Keratinocyte (primary cell): ENCODE data around the gene MPO.

Source experiments
- EZH2 ChIP-seq: IDR thresholded peaks from one replicate; pipeline ENCODE4 v1.6.1; 2012; ENCODE audit warnings: inconsistent platforms, mild to moderate bottlenecking, low read length, moderate library complexity
- TF ChIP-seq, protein P1 (sequence below), 3 experiments: IDR thresholded peaks in 1 of 3; conservative IDR thresholded peaks in 1 of 3; optimal IDR thresholded peaks in 1 of 3; 2 replicates in 2 of 3; 3 replicates in 1 of 3; pipeline versions ENCODE3 to v1.5.1; 2011; ENCODE audit warnings: low read length in 3 of 3, mild to moderate bottlenecking in 3 of 3, moderate library complexity in 2 of 3, control low read depth in 1 of 3, inconsistent platforms in 1 of 3; ENCODE audit not compliant: insufficient read depth in 2 of 3; ENCODE audit errors: extremely low read depth in 1 of 3

DNA sequence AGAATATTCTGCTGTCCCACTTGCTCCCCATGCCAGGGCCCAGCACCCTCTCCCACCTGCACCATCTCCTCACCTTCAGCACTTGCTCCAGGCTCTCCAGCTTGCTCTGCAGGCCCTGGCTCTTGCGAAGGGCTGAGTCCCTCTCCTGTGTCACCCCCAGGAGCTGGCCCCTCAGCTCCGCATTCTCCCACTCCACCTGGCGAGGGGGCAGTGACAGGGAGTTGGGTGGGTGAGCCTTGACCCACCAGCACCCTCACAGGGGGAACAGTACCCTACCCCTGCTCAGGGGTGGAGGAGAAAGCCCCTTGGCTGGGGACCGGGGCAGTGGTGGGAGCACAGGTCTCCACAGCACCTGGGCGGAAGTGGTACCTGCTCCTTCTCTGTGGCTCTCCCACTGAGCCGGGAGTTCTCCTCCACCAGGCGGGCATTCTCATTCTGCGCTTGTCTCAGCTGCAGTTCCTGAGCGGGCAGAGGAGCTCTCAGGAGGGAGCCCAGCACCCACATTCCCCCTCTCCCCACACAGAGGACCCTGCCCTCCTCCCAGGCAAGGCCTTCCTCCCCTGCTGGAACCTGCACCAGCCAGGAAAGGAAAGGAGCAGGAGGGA is 41.9 kb upstream of the MPO start:
- TF ChIP-seq, protein P1, sequence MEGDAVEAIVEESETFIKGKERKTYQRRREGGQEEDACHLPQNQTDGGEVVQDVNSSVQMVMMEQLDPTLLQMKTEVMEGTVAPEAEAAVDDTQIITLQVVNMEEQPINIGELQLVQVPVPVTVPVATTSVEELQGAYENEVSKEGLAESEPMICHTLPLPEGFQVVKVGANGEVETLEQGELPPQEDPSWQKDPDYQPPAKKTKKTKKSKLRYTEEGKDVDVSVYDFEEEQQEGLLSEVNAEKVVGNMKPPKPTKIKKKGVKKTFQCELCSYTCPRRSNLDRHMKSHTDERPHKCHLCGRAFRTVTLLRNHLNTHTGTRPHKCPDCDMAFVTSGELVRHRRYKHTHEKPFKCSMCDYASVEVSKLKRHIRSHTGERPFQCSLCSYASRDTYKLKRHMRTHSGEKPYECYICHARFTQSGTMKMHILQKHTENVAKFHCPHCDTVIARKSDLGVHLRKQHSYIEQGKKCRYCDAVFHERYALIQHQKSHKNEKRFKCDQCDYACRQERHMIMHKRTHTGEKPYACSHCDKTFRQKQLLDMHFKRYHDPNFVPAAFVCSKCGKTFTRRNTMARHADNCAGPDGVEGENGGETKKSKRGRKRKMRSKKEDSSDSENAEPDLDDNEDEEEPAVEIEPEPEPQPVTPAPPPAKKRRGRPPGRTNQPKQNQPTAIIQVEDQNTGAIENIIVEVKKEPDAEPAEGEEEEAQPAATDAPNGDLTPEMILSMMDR (optimal IDR thresholded peaks at IDR 0.05 in 1 of 3, IDR thresholded peaks at IDR 0.05 in 1 of 3, conservative IDR thresholded peaks at IDR 0.05 in 1 of 3; ENCODE audit: extremely low read depth in 1 of 3, insufficient read depth in 2 of 3, low read length in 3 of 3): no peak
- TF ChIP-seq EZH2: no peak
